ENCODE results near the gene GPC3. TPM values are rescaled to one million over a fixed set of nuclear protein-coding genes. Genes with fewer than 3 reads are reported as not detected.

GPC3 gene
- total RNA-seq, 1 experiment from 2014 or later = not detected

GRCh38 chrX:133523081-133523487 lies 462.3 kb downstream of the GPC3 start:
- intact Hi-C loops (cut with micrococcal nuclease; ENCODE audit: unreplicated experiment) = no loop called here
- CTCF ChIA-PET = no interaction called here

GRCh38 chrX:133516686-133517085 lies 468.7 kb downstream of the GPC3 start:
- Histone ChIP-seq H3K27me3 (ENCODE audit: insufficient read depth, low read depth) (no peaks in the 10 kb centered on the region), H3K79me2 (ENCODE audit: low read depth) (no peaks in the 10 kb centered on the region), H3K4me2 (no peak overlapping the region), H3K9me3 (ENCODE audit: insufficient read depth, low read depth) (no peaks in the 10 kb centered on the region), H2AFZ (no peak overlapping the region), H3K36me3 (ENCODE audit: low read depth) (no peaks in the 10 kb centered on the region), H3K4me1 (replicated peaks; ENCODE audit: insufficient read depth) (no peaks in the 10 kb centered on the region), H3K9me2 (ENCODE audit: insufficient read depth) (no peaks in the 10 kb centered on the region), H3K4me3 (no peak overlapping the region), H3K27ac (no peak overlapping the region), H4K20me1 (ENCODE audit: insufficient read depth) (no peaks in the 10 kb centered on the region), H3F3A (ENCODE audit: insufficient read depth, low read depth) (no peaks in the 10 kb centered on the region)
- no peak for DNase-seq
- POLR2A ChIA-PET (ENCODE audit: unreplicated experiment) = no interaction called here
- CTCF ChIA-PET = no interaction called here
- BruUV-seq (replicated peaks) = no TSS peak
- TF ChIP-seq, protein P1, sequence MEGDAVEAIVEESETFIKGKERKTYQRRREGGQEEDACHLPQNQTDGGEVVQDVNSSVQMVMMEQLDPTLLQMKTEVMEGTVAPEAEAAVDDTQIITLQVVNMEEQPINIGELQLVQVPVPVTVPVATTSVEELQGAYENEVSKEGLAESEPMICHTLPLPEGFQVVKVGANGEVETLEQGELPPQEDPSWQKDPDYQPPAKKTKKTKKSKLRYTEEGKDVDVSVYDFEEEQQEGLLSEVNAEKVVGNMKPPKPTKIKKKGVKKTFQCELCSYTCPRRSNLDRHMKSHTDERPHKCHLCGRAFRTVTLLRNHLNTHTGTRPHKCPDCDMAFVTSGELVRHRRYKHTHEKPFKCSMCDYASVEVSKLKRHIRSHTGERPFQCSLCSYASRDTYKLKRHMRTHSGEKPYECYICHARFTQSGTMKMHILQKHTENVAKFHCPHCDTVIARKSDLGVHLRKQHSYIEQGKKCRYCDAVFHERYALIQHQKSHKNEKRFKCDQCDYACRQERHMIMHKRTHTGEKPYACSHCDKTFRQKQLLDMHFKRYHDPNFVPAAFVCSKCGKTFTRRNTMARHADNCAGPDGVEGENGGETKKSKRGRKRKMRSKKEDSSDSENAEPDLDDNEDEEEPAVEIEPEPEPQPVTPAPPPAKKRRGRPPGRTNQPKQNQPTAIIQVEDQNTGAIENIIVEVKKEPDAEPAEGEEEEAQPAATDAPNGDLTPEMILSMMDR (conservative IDR thresholded peaks at IDR 0.05) = no peak
- no peak for TF ChIP-seq EZH2 (IDR thresholded peaks at IDR 0.05; ENCODE audit: low read depth)
- intact Hi-C loops (cut with micrococcal nuclease; ENCODE audit: unreplicated experiment) = no loop called here

More at GRCh38 chrX:133523081-133523487, 462.3 kb downstream of the GPC3 start:
- no peaks in the 10 kb centered on the region for H4K20me1 ChIP-seq (ENCODE audit: insufficient read depth)
- no peaks in the 10 kb centered on the region for H3K9me2 ChIP-seq (ENCODE audit: insufficient read depth)
- no peak overlapping the region for H3K27ac ChIP-seq
- no peaks in the 10 kb centered on the region for H3F3A ChIP-seq (ENCODE audit: insufficient read depth, low read depth)
- H2AFZ ChIP-seq = no peak overlapping the region
- POLR2A ChIA-PET (ENCODE audit: unreplicated experiment) = no interaction called here
- H3K4me3 ChIP-seq = no peak overlapping the region
- DNase-seq = no peak
- H3K27me3 ChIP-seq (ENCODE audit: insufficient read depth, low read depth) = no peaks in the 10 kb centered on the region
- no peaks in the 10 kb centered on the region for H3K79me2 ChIP-seq (ENCODE audit: low read depth)
- H3K36me3 ChIP-seq (ENCODE audit: low read depth) = no peaks in the 10 kb centered on the region
- BruUV-seq (replicated peaks) = no TSS peak
- TF ChIP-seq, protein P1 (conservative IDR thresholded peaks at IDR 0.05) = no peak
- TF ChIP-seq EZH2 (IDR thresholded peaks at IDR 0.05; ENCODE audit: low read depth) = no peak
- no peaks in the 10 kb centered on the region for H3K4me1 ChIP-seq (replicated peaks; ENCODE audit: insufficient read depth)
- no peaks in the 10 kb centered on the region for H3K9me3 ChIP-seq (ENCODE audit: insufficient read depth, low read depth)
- no peak overlapping the region for H3K4me2 ChIP-seq

GRCh38 chrX:133514486-133514885 lies 470.9 kb downstream of the GPC3 start:
- Histone ChIP-seq H3K36me3 (ENCODE audit: low read depth) (no peaks in the 10 kb centered on the region), H3K27me3 (ENCODE audit: insufficient read depth, low read depth) (no peaks in the 10 kb centered on the region), H4K20me1 (ENCODE audit: insufficient read depth) (no peaks in the 10 kb centered on the region), H3K4me1 (replicated peaks; ENCODE audit: insufficient read depth) (no peaks in the 10 kb centered on the region), H3K79me2 (ENCODE audit: low read depth) (no peaks in the 10 kb centered on the region), H2AFZ (no peak overlapping the region), H3K4me2 (no peak overlapping the region), H3K9me2 (ENCODE audit: insufficient read depth) (no peaks in the 10 kb centered on the region), H3K9me3 (ENCODE audit: insufficient read depth, low read depth) (no peaks in the 10 kb centered on the region), H3K4me3 (no peak overlapping the region), H3K27ac (no peak overlapping the region), H3F3A (ENCODE audit: insufficient read depth, low read depth) (no peaks in the 10 kb centered on the region)
- intact Hi-C loops (cut with micrococcal nuclease; ENCODE audit: unreplicated experiment) = no loop called here
- no TSS peak for BruUV-seq (replicated peaks)
- TF ChIP-seq EZH2 (IDR thresholded peaks at IDR 0.05; ENCODE audit: low read depth) = no peak
- TF ChIP-seq, protein P1 (conservative IDR thresholded peaks at IDR 0.05) = no peak
- ChIA-PET POLR2A (ENCODE audit: unreplicated experiment) (no interaction called here), CTCF (no interaction called here)
- no peak for DNase-seq
